ENCODE data around the gene RNF220. TPM values are rescaled to one million over a fixed set of nuclear protein-coding genes. Genes with fewer than 3 reads are reported as not detected.

The RNF220 gene
- polyA plus RNA-seq, 2 donors = 32.7 to 47.8 TPM

DNA sequence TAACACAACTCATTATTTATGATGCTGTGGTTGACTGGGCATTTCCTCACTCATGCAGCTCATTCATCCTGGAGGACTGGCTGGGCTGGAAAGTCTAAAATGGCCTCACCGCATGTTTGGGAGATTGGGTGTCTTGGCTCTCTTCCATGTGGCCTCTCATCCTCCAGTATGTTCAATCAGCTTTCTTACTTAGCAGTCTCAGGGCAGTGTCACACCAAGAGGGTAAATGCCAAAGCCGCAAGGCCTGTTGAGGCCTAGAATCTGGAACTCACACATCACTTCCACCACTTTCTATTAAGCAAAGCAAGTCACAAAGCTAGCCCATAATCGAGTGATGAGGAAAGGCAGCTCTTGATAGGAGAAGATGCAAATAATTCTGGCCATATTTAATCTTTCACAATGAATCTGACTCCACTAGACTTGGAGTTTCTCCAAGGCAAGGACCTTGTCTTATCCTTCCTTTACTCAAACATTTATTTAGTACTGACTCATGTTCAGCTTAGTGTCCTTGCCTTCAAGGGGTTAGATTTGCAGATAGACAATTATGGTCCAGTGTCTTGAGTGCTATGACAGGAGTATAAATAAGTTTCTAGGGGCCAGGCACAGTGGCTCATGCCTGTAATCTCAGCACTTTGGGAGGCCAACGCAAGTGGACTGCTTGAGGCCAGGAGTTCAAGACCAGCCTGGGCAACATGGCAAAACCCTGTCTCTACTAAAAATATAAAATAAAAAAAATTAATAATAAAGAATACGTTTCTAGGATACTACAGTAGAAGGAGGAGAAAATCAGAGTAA, 224.1 kb downstream of the RNF220 start:
- 76 to 82% methylated on average over 5 of the region's 5 CpGs for WGBS, 2 donors
- peaks cover 0 to 6% of the 10 kb centered on the region in 2 donors for H3K36me3 ChIP-seq (ENCODE audit: control insufficient read depth in 2 of 2, insufficient read depth in 2 of 2, low read length in 1 of 2)
- no peak overlapping the region for H3K27ac ChIP-seq (ENCODE audit: low read depth in 2 of 2, low read length in 1 of 2)
- no peaks in the 10 kb centered on the region for H3K27me3 ChIP-seq (ENCODE audit: control insufficient read depth in 1 of 2, insufficient read depth in 2 of 2, low read length in 2 of 2)
- no peak overlapping the region for H3K4me3 ChIP-seq (ENCODE audit: low read depth in 1 of 2, low read length in 2 of 2)
- peaks cover 0 to 14% of the 10 kb centered on the region in 2 donors for H3K4me1 ChIP-seq (ENCODE audit: control insufficient read depth in 2 of 2, insufficient read depth in 2 of 2, low read length in 1 of 2)
- H3K9me3 ChIP-seq (ENCODE audit: control insufficient read depth in 2 of 2, insufficient read depth in 1 of 2, low read depth in 1 of 2, low read length in 1 of 2) = no peaks in the 10 kb centered on the region

DNA sequence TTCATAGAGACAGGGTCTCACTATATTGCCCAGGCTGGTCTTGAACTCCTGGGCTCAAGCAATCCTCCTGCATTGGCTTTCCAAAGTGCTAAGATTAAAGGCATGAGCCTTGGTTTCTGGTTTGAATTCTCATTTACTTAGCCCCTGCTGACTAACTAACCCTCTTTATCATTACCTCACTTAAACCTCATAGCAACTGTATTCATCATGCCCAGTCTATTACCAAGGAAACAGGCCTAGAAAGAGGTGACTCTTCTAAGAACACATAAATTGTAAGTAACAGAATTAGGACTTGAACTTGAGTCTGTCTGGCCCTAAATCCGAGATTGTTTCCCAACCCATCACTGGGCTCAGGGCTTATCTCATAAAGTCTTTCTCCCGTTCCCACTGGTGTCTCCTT, 225.1 kb downstream of the RNF220 start:
- Histone ChIP-seq H3K36me3 (ENCODE audit: control insufficient read depth in 2 of 2, insufficient read depth in 2 of 2, low read length in 1 of 2) (peaks cover 0 to 9% of the 10 kb centered on the region in 2 donors), H3K27ac (ENCODE audit: low read depth in 2 of 2, low read length in 1 of 2) (no peak overlapping the region), H3K4me3 (ENCODE audit: low read depth in 1 of 2, low read length in 2 of 2) (no peak overlapping the region), H3K27me3 (ENCODE audit: control insufficient read depth in 1 of 2, insufficient read depth in 2 of 2, low read length in 2 of 2) (no peaks in the 10 kb centered on the region), H3K9me3 (ENCODE audit: control insufficient read depth in 2 of 2, insufficient read depth in 1 of 2, low read depth in 1 of 2, low read length in 1 of 2) (no peaks in the 10 kb centered on the region), H3K4me1 (ENCODE audit: control insufficient read depth in 2 of 2, insufficient read depth in 2 of 2, low read length in 1 of 2) (peaks cover 0 to 14% of the 10 kb centered on the region in 2 donors)
- WGBS, 2 donors = 93 to 96% methylated on average over 2 of the region's 2 CpGs

DNA sequence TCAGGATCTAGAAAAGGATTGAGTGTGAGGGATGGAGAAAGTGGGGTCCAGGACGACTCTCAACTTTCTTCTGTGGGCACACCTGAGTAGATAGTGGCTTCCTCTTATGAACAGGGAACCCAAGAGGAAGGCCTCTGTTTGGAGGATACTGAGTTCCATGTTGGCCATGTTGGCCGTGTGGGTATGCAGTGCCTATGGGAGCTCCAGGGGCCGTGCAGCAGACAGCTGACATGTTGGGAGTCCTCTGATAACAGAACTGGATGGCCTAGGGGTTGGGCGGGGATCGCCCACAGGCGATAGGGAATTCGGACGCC, 226.2 kb downstream of the RNF220 start:
- Histone ChIP-seq H3K27ac (ENCODE audit: low read depth in 2 of 2, low read length in 1 of 2) (peak overlapping the region; percentile 94 to 95), H3K27me3 (ENCODE audit: control insufficient read depth in 1 of 2, insufficient read depth in 2 of 2, low read length in 2 of 2) (no peaks in the 10 kb centered on the region), H3K36me3 (ENCODE audit: control insufficient read depth in 2 of 2, insufficient read depth in 2 of 2, low read length in 1 of 2) (peaks cover 10 to 20% of the 10 kb centered on the region in 2 donors), H3K4me1 (ENCODE audit: control insufficient read depth in 2 of 2, insufficient read depth in 2 of 2, low read length in 1 of 2) (peaks cover 0 to 14% of the 10 kb centered on the region in 2 donors), H3K4me3 (ENCODE audit: low read depth in 1 of 2, low read length in 2 of 2) (peak overlapping the region; percentile 62 to 74), H3K9me3 (ENCODE audit: control insufficient read depth in 2 of 2, insufficient read depth in 1 of 2, low read depth in 1 of 2, low read length in 1 of 2) (no peaks in the 10 kb centered on the region)
- WGBS, 2 donors = 16% methylated on average over 8 of the region's 8 CpGs

DNA sequence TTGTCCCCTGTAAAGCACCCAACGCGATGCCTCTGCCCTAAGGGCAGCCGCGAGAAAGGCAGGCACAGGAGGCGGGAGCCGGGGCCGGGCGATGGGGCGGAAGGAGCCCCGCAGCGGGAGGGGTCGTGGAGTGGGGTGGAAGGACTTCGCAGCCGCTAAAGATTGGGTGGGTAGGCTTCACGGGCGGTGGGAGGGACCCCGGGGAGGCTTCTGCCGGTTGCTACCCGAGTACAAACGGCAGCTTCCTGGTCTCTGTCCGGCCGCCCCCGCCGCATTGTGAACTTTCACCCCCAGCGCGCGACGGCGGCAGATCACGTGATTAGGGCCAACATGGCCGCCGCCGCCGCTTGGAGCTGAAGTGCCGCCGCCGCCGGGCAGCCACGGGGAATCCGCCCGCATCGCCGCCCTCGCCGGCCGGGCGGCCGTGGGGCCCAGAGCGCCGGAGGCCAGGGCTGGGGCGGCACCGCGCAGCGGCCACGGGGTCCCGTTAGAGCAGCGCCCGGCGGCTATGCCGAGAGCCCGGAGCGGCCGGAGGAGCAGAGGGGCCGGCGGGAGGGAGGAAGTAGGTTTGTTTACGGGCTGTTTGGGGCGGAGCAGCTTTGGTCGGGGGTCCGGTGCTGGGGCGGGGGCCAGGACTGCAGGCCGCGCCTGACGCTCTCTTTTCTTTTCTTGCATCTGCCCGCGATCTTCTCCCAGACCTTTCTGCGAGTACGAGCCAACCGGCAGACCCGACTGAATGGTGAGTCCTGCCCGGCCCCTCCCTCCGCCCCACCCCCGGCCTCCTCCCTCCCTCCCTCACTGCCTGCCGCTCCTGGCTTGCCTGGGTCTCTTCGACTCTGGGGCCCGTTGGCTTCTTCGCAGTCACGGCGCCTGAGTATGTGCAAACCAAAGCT, 226.8 kb downstream of the RNF220 start:
- peak overlapping the region; percentile 62 to 74 for H3K4me3 ChIP-seq (ENCODE audit: low read depth in 1 of 2, low read length in 2 of 2)
- H3K27me3 ChIP-seq (ENCODE audit: control insufficient read depth in 1 of 2, insufficient read depth in 2 of 2, low read length in 2 of 2) = no peaks in the 10 kb centered on the region
- peaks cover 0 to 14% of the 10 kb centered on the region in 2 donors for H3K4me1 ChIP-seq (ENCODE audit: control insufficient read depth in 2 of 2, insufficient read depth in 2 of 2, low read length in 1 of 2)
- H3K36me3 ChIP-seq (ENCODE audit: control insufficient read depth in 2 of 2, insufficient read depth in 2 of 2, low read length in 1 of 2) = peaks cover 15 to 26% of the 10 kb centered on the region in 2 donors
- H3K27ac ChIP-seq (ENCODE audit: low read depth in 2 of 2, low read length in 1 of 2) = peak overlapping the region; percentile 94 to 95
- no peaks in the 10 kb centered on the region for H3K9me3 ChIP-seq (ENCODE audit: control insufficient read depth in 2 of 2, insufficient read depth in 1 of 2, low read depth in 1 of 2, low read length in 1 of 2)
- WGBS, 2 donors = 0 to 1% methylated on average over 71 to 88 of the region's 88 CpGs

DNA sequence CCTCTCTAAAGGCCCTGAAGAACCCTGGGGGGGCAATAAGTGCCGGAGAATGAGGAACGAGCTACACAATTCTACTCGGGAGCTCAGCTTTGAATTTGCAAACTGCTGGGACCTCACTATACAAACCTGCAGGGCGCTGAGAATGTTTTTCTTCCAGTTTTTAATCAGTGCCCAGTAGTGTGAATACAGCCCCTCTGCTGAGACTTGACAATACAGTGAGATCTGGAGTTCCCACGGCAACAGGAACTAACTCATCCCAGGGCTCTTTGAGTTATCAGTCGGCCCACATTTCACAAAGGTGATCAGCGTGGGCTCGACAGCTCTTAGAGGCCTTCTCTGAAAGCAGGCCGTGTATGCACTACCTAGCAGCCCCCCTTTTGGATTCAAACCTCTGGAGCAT, 227.5 kb downstream of the RNF220 start:
- Histone ChIP-seq H3K4me3 (ENCODE audit: low read depth in 1 of 2, low read length in 2 of 2) (peak overlapping the region; percentile 62 to 74), H3K27me3 (ENCODE audit: control insufficient read depth in 1 of 2, insufficient read depth in 2 of 2, low read length in 2 of 2) (no peaks in the 10 kb centered on the region), H3K27ac (ENCODE audit: low read depth in 2 of 2, low read length in 1 of 2) (peak overlapping the region; percentile 71 to 95), H3K9me3 (ENCODE audit: control insufficient read depth in 2 of 2, insufficient read depth in 1 of 2, low read depth in 1 of 2, low read length in 1 of 2) (no peaks in the 10 kb centered on the region), H3K36me3 (ENCODE audit: control insufficient read depth in 2 of 2, insufficient read depth in 2 of 2, low read length in 1 of 2) (peaks cover 21 to 32% of the 10 kb centered on the region in 2 donors), H3K4me1 (ENCODE audit: control insufficient read depth in 2 of 2, insufficient read depth in 2 of 2, low read length in 1 of 2) (peaks cover 0 to 14% of the 10 kb centered on the region in 2 donors)
- 15 to 18% methylated on average over 9 of the region's 9 CpGs for WGBS, 2 donors

DNA sequence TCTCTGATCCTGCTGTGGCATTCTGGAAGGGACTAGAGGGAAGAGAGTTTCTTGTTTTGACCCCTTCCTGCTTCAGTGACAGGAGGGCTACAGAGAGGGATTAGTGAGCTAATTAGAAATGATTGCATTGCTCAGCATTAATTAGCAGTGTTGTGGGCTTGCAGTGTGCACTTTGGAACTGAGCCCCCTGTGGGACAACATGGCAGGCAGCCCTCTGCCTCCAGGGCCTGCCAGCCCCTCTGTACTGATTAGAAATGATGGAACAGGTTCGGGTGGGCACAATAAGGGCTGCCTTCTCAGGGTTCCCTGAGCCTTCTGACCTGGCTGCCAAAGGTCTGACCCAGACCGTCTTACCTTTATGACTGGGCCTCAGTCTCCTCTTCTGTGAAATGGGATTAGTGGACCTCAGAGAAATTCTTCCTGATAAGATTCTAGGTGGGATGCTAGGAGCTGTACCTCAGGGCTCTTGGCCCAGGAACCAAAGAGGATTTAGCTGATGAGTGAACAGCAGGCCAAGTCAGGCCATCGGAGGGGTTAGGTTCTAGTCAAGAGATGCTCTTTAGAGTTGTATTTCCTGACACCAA, 229.6 kb downstream of the RNF220 start:
- WGBS, 2 donors = 86 to 97% methylated on average over 3 of the region's 3 CpGs
- Histone ChIP-seq H3K36me3 (ENCODE audit: control insufficient read depth in 2 of 2, insufficient read depth in 2 of 2, low read length in 1 of 2) (peaks cover 21 to 34% of the 10 kb centered on the region in 2 donors), H3K27me3 (ENCODE audit: control insufficient read depth in 1 of 2, insufficient read depth in 2 of 2, low read length in 2 of 2) (no peaks in the 10 kb centered on the region), H3K27ac (ENCODE audit: low read depth in 2 of 2, low read length in 1 of 2) (no peak overlapping the region), H3K4me1 (ENCODE audit: control insufficient read depth in 2 of 2, insufficient read depth in 2 of 2, low read length in 1 of 2) (peaks cover 0 to 14% of the 10 kb centered on the region in 2 donors), H3K9me3 (ENCODE audit: control insufficient read depth in 2 of 2, insufficient read depth in 1 of 2, low read depth in 1 of 2, low read length in 1 of 2) (no peaks in the 10 kb centered on the region), H3K4me3 (ENCODE audit: low read depth in 1 of 2, low read length in 2 of 2) (no peak overlapping the region)

DNA sequence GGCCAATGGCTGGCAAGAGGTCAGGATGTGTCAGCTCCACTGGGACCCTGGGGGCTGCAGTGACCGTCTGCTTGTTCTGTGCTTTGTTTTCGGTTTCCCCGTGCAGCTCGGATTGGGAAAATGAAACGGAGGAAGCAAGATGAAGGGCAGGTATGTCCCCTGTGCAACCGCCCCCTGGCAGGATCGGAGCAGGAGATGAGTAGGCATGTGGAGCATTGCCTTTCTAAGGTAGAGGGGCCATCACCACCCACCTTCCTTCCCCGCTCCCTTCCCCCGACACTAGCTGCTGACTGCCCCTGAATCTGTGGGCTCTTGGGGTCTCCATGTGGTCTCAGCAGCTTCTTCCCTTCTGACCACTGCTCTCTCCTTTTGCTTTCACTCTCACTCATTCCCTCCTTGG, 230.4 kb downstream of the RNF220 start:
- H3K4me3 ChIP-seq (ENCODE audit: low read depth in 1 of 2, low read length in 2 of 2) = no peak overlapping the region
- no peak overlapping the region for H3K27ac ChIP-seq (ENCODE audit: low read depth in 2 of 2, low read length in 1 of 2)
- 86 to 88% methylated on average over 9 of the region's 9 CpGs for WGBS, 2 donors
- H3K36me3 ChIP-seq (ENCODE audit: control insufficient read depth in 2 of 2, insufficient read depth in 2 of 2, low read length in 1 of 2) = peaks cover 23 to 39% of the 10 kb centered on the region in 2 donors
- H3K27me3 ChIP-seq (ENCODE audit: control insufficient read depth in 1 of 2, insufficient read depth in 2 of 2, low read length in 2 of 2) = no peaks in the 10 kb centered on the region
- H3K9me3 ChIP-seq (ENCODE audit: control insufficient read depth in 2 of 2, insufficient read depth in 1 of 2, low read depth in 1 of 2, low read length in 1 of 2) = no peaks in the 10 kb centered on the region
- peaks cover 0 to 14% of the 10 kb centered on the region in 2 donors for H3K4me1 ChIP-seq (ENCODE audit: control insufficient read depth in 2 of 2, insufficient read depth in 2 of 2, low read length in 1 of 2)

DNA sequence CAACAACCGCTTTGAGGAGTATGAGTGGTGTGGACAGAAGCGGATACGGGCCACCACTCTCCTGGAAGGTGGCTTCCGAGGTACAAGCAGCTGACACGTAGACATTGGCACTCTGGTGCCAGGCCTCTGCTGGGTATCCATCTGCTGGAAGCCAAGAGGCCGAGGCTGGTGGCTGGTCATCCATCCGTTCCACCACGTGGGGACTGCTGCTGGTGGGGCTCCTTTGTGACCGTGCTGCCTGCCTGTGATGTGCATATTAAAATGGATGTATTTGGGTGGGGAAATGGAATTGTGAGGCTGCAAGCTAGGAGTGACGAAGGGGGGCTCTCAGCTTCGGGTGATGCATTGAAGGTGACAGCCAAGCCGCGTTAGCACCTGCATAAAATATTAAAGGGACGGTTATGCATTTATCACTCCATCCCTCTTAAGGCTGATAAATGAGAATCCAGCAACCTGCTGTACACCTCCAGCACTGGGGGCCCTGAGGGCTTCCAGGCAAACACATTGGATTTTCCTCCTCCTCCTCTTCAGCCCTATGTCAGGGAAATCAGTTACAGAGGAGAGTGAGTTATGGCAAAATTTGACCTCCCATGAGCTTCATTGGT, 231.1 kb downstream of the RNF220 start:
- H3K27me3 ChIP-seq (ENCODE audit: control insufficient read depth in 1 of 2, insufficient read depth in 2 of 2, low read length in 2 of 2) = no peaks in the 10 kb centered on the region
- no peak overlapping the region for H3K27ac ChIP-seq (ENCODE audit: low read depth in 2 of 2, low read length in 1 of 2)
- no peaks in the 10 kb centered on the region for H3K9me3 ChIP-seq (ENCODE audit: control insufficient read depth in 2 of 2, insufficient read depth in 1 of 2, low read depth in 1 of 2, low read length in 1 of 2)
- H3K36me3 ChIP-seq (ENCODE audit: control insufficient read depth in 2 of 2, insufficient read depth in 2 of 2, low read length in 1 of 2) = peaks cover 27 to 44% of the 10 kb centered on the region in 2 donors
- peaks cover 0 to 13% of the 10 kb centered on the region in 2 donors for H3K4me1 ChIP-seq (ENCODE audit: control insufficient read depth in 2 of 2, insufficient read depth in 2 of 2, low read length in 1 of 2)
- 88 to 90% methylated on average over 14 of the region's 14 CpGs for WGBS, 2 donors
- H3K4me3 ChIP-seq (ENCODE audit: low read depth in 1 of 2, low read length in 2 of 2) = no peak overlapping the region

Data from esophagus (tissue), 2 donors.